ENCODE results near the gene PRKN.
A peak's percentile ranks its signal among the peaks of the same experiment; 100 is the strongest.

The PRKN gene

GRCh38 chr6:162709431-162709830 is 18.1 kb downstream of the PRKN start:
- Histone ChIP-seq H3F3A (ENCODE audit: insufficient read depth, low read length) (no peaks in the 10 kb centered on the region), H3K9me2 (replicated peaks; ENCODE audit: insufficient read depth, low read length) (no peaks in the 10 kb centered on the region), H2AFZ (ENCODE audit: low read length) (no peak overlapping the region), H4K20me1 (ENCODE audit: insufficient read depth, low read length) (no peaks in the 10 kb centered on the region), H3K4me2 (ENCODE audit: low read depth, low read length) (no peak overlapping the region), H3K27ac (ENCODE audit: low read length) (no peak overlapping the region), H3K9ac (ENCODE audit: low read length) (no peak overlapping the region), H3K9me3 (replicated peaks; ENCODE audit: insufficient read depth, low read length) (no peaks in the 10 kb centered on the region), H3K36me3 (replicated peaks; ENCODE audit: insufficient read depth, low read length) (no peaks in the 10 kb centered on the region), H3K27me3 (replicated peaks; ENCODE audit: insufficient read depth, low read length) (no peaks in the 10 kb centered on the region), H3K4me1 (ENCODE audit: low read length) (no peaks in the 10 kb centered on the region), H3K79me2 (ENCODE audit: low read length) (no peaks in the 10 kb centered on the region), H3K4me3 (ENCODE audit: low read length) (no peak overlapping the region)
- no peak for TF ChIP-seq EZH2phosphoT487 (IDR thresholded peaks at IDR 0.05; ENCODE audit: low read length)
- DNase-seq = no peak

GRCh38 chr6:162708971-162709370 is 18.6 kb downstream of the PRKN start:
- Histone ChIP-seq H4K20me1 (ENCODE audit: insufficient read depth, low read length) (no peaks in the 10 kb centered on the region), H3K27ac (ENCODE audit: low read length) (no peak overlapping the region), H3K27me3 (replicated peaks; ENCODE audit: insufficient read depth, low read length) (no peaks in the 10 kb centered on the region), H3F3A (ENCODE audit: insufficient read depth, low read length) (no peaks in the 10 kb centered on the region), H3K9ac (ENCODE audit: low read length) (no peak overlapping the region), H3K4me1 (ENCODE audit: low read length) (no peaks in the 10 kb centered on the region), H3K9me2 (replicated peaks; ENCODE audit: insufficient read depth, low read length) (no peaks in the 10 kb centered on the region), H3K79me2 (ENCODE audit: low read length) (no peaks in the 10 kb centered on the region), H3K9me3 (replicated peaks; ENCODE audit: insufficient read depth, low read length) (no peaks in the 10 kb centered on the region), H3K4me2 (ENCODE audit: low read depth, low read length) (no peak overlapping the region), H3K4me3 (ENCODE audit: low read length) (no peak overlapping the region), H3K36me3 (replicated peaks; ENCODE audit: insufficient read depth, low read length) (no peaks in the 10 kb centered on the region), H2AFZ (ENCODE audit: low read length) (no peak overlapping the region)
- TF ChIP-seq, protein P1, sequence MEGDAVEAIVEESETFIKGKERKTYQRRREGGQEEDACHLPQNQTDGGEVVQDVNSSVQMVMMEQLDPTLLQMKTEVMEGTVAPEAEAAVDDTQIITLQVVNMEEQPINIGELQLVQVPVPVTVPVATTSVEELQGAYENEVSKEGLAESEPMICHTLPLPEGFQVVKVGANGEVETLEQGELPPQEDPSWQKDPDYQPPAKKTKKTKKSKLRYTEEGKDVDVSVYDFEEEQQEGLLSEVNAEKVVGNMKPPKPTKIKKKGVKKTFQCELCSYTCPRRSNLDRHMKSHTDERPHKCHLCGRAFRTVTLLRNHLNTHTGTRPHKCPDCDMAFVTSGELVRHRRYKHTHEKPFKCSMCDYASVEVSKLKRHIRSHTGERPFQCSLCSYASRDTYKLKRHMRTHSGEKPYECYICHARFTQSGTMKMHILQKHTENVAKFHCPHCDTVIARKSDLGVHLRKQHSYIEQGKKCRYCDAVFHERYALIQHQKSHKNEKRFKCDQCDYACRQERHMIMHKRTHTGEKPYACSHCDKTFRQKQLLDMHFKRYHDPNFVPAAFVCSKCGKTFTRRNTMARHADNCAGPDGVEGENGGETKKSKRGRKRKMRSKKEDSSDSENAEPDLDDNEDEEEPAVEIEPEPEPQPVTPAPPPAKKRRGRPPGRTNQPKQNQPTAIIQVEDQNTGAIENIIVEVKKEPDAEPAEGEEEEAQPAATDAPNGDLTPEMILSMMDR (IDR thresholded peaks at IDR 0.05; ENCODE audit: low read length) = no peak
- TF ChIP-seq EZH2phosphoT487 (IDR thresholded peaks at IDR 0.05; ENCODE audit: low read length) (no peak), EZH2 (optimal IDR thresholded peaks at IDR 0.05; ENCODE audit: low read depth, low read length) (no peak)
- DNase-seq = peak; percentile 7

GRCh38 chr6:162706232-162706631 is 21.3 kb downstream of the PRKN start:
- Histone ChIP-seq H3K9me2 (replicated peaks; ENCODE audit: insufficient read depth, low read length) (no peaks in the 10 kb centered on the region), H4K20me1 (ENCODE audit: insufficient read depth, low read length) (no peaks in the 10 kb centered on the region), H3K4me3 (ENCODE audit: low read length) (no peak overlapping the region), H3K4me1 (ENCODE audit: low read length) (no peaks in the 10 kb centered on the region), H2AFZ (ENCODE audit: low read length) (no peak overlapping the region), H3K4me2 (ENCODE audit: low read depth, low read length) (no peak overlapping the region), H3K9ac (ENCODE audit: low read length) (no peak overlapping the region), H3K36me3 (replicated peaks; ENCODE audit: insufficient read depth, low read length) (no peaks in the 10 kb centered on the region), H3F3A (ENCODE audit: insufficient read depth, low read length) (no peaks in the 10 kb centered on the region), H3K27me3 (replicated peaks; ENCODE audit: insufficient read depth, low read length) (no peaks in the 10 kb centered on the region), H3K27ac (ENCODE audit: low read length) (no peak overlapping the region), H3K79me2 (ENCODE audit: low read length) (no peaks in the 10 kb centered on the region), H3K9me3 (replicated peaks; ENCODE audit: insufficient read depth, low read length) (no peaks in the 10 kb centered on the region)
- no peak for DNase-seq
- TF ChIP-seq, protein P1 (IDR thresholded peaks at IDR 0.05; ENCODE audit: low read length) = no peak
- TF ChIP-seq EZH2phosphoT487 (IDR thresholded peaks at IDR 0.05; ENCODE audit: low read length) (no peak), EZH2 (optimal IDR thresholded peaks at IDR 0.05; ENCODE audit: low read depth, low read length) (no peak)

DNA sequence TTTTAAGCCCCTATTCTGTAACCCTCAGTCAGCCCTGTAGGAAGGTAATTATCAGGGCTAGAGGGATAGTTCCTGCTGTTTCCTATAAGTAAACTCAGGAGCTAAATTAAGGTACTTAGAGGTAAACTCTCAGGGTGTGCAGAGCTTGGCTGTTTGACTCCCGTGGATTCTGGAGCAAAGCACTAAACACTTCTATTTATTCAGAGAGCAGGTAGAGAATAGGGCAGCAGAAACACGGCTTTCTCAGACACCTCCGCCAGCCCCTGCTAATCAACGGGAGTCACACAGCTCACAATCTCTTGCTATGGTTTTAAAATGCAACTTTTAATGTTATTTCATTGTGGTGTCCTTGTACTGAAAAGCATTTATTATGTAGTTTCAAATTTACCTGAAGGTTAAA is 21.8 kb downstream of the PRKN start:
- H2AFZ ChIP-seq (ENCODE audit: low read length) = no peak overlapping the region
- TF ChIP-seq, protein P1 (IDR thresholded peaks at IDR 0.05; ENCODE audit: low read length) = no peak
- TF ChIP-seq EZH2 (optimal IDR thresholded peaks at IDR 0.05; ENCODE audit: low read depth, low read length) = no peak
- TF ChIP-seq EZH2phosphoT487 (IDR thresholded peaks at IDR 0.05; ENCODE audit: low read length) = no peak
- no peaks in the 10 kb centered on the region for H3F3A ChIP-seq (ENCODE audit: insufficient read depth, low read length)
- no peaks in the 10 kb centered on the region for H3K36me3 ChIP-seq (replicated peaks; ENCODE audit: insufficient read depth, low read length)
- no peak overlapping the region for H3K4me3 ChIP-seq (ENCODE audit: low read length)
- H3K9me2 ChIP-seq (replicated peaks; ENCODE audit: insufficient read depth, low read length) = no peaks in the 10 kb centered on the region
- no peaks in the 10 kb centered on the region for H4K20me1 ChIP-seq (ENCODE audit: insufficient read depth, low read length)
- H3K9me3 ChIP-seq (replicated peaks; ENCODE audit: insufficient read depth, low read length) = no peaks in the 10 kb centered on the region
- H3K79me2 ChIP-seq (ENCODE audit: low read length) = no peaks in the 10 kb centered on the region
- no peaks in the 10 kb centered on the region for H3K27me3 ChIP-seq (replicated peaks; ENCODE audit: insufficient read depth, low read length)
- H3K27ac ChIP-seq (ENCODE audit: low read length) = no peak overlapping the region
- H3K4me2 ChIP-seq (ENCODE audit: low read depth, low read length) = no peak overlapping the region
- H3K9ac ChIP-seq (ENCODE audit: low read length) = no peak overlapping the region
- no peaks in the 10 kb centered on the region for H3K4me1 ChIP-seq (ENCODE audit: low read length)
- no peak for DNase-seq
